ENCODE measurements around the gene CCNJL. TPM values are rescaled to one million over a fixed set of nuclear protein-coding genes. Genes with fewer than 3 reads are reported as not detected.

CCNJL gene
- total RNA-seq, 3 donors from 2014 or later: 0.10 to 0.30 (median 0.13) TPM

DNA sequence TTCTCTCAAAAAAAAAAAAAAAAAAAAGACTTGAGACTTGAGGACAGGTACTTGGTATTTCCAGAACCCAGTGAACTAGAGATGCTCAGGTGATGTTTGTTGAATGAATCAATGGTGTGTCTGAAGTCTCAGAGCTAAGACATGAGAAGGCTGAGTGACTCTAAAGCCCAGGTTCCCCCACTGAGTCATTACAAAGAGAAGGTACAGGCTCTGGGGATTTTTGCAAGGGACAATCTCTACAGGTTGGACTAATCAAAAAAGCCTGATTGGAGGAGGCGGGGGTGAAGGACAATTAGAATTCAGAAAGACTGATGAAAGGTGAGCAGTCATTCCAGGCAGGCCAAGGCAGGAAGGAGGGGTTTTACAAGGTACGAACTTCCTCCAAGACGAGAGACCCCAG, 91.3 kb downstream of the CCNJL start:
- ATAC-seq: no peak
- Mint-ChIP-seq H3K4me3 (no peak overlapping the region), H3K36me3 (ENCODE audit: insufficient read depth) (no peaks in the 10 kb centered on the region), H3K4me1 (ENCODE audit: low read depth) (no peaks in the 10 kb centered on the region), H3K9me3 (no peaks in the 10 kb centered on the region), H3K27me3 (ENCODE audit: low read depth) (peaks cover 4% of the 10 kb centered on the region)
- no peak for DNase-seq

- DNase-seq (no peak), ATAC-seq (no peak)
- Mint-ChIP-seq H3K36me3 (ENCODE audit: insufficient read depth) (no peaks in the 10 kb centered on the region), H3K27me3 (ENCODE audit: low read depth) (peaks cover 7% of the 10 kb centered on the region), H3K9me3 (no peaks in the 10 kb centered on the region), H3K4me1 (ENCODE audit: low read depth) (no peaks in the 10 kb centered on the region), H3K4me3 (no peak overlapping the region)
Measured at GRCh38 chr5:160219356-160219755, 93.0 kb downstream of the CCNJL start.

DNA sequence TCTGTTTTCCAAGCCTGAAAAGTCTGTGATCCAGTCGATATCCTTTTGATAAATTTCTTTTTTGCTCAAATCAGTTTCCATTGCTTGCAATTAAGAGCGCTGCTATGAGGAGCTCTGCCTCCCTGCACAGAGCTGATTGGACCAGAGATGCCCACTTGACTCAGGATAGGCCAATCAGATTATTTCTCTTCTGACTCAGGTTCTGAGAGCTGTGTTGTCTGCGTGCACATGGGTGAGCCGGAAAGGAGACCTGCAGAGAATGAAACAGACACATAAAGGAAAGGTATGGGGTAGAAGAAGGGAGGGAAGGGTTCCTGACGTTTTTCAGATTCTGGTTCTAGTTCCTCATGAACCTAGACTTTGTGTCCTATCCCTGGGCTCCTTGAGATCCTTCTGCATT, 98.8 kb downstream of the CCNJL start:
- Mint-ChIP-seq H3K4me1 (ENCODE audit: low read depth) (no peaks in the 10 kb centered on the region), H3K36me3 (ENCODE audit: insufficient read depth) (no peaks in the 10 kb centered on the region)
- no peak for ATAC-seq

GRCh38 chr5:160211352-160211751, 101.0 kb downstream of the CCNJL start:
- H3K4me3 Mint-ChIP-seq: no peak overlapping the region
- ATAC-seq (no peak), DNase-seq (no peak)
- peaks cover 5% of the 10 kb centered on the region for H3K27me3 Mint-ChIP-seq (ENCODE audit: low read depth)
- H3K36me3 Mint-ChIP-seq (ENCODE audit: insufficient read depth): no peaks in the 10 kb centered on the region
- H3K4me1 Mint-ChIP-seq (ENCODE audit: low read depth): no peaks in the 10 kb centered on the region
- no peaks in the 10 kb centered on the region for H3K9me3 Mint-ChIP-seq

More for the DNA sequence above, 98.8 kb downstream of the CCNJL start:
- Mint-ChIP-seq H3K4me3 (no peak overlapping the region), H3K27me3 (ENCODE audit: low read depth) (peaks cover 5% of the 10 kb centered on the region), H3K9me3 (no peaks in the 10 kb centered on the region)
- no peak for DNase-seq

DNA sequence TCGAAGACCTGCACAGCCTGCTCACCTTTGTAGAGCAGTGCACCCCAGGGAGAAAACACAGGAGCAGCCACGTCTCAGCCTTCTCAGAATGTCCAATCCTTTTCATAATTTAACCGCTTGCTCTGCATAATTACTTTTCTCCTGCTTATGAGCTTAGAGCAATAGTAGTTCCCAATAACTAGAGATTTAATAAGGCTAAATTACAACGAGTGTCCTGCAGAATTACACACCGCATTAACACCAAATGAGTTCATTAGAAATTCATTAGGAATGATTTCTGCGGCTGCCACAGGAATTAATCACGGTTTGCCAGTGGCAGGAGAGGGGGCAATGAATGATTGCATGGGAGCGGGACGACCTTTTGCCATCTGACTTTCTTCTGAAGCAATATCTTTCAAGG, 101.8 kb downstream of the CCNJL start:
- no peaks in the 10 kb centered on the region for H3K36me3 Mint-ChIP-seq (ENCODE audit: insufficient read depth)
- H3K27me3 Mint-ChIP-seq (ENCODE audit: low read depth): peaks cover 2% of the 10 kb centered on the region
- H3K9me3 Mint-ChIP-seq: no peaks in the 10 kb centered on the region
- H3K4me1 Mint-ChIP-seq (ENCODE audit: low read depth): no peaks in the 10 kb centered on the region
- ATAC-seq: no peak
- no peak overlapping the region for H3K4me3 Mint-ChIP-seq
- no peak for DNase-seq

DNA sequence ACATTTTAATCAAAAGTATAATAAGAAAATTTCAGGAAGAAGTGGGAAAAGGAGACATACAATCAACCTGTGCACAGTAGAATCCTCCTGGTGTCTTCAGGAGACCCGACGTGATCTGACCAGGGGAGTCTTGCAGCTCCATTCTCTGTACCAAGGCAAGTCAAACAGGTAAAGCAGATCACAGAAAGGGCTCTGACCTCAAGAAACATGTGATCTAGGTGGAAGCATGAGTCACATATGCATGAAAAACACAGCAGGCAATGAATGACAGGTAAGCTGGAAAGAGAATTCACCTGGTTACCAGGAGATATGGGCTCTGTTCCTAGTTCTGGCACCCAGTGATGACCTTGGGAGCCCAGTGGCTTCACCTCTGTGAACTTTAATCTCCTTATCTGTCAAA, 102.4 kb downstream of the CCNJL start:
- Mint-ChIP-seq H3K4me1 (ENCODE audit: low read depth) (no peaks in the 10 kb centered on the region), H3K4me3 (no peak overlapping the region), H3K36me3 (ENCODE audit: insufficient read depth) (no peaks in the 10 kb centered on the region), H3K9me3 (no peaks in the 10 kb centered on the region), H3K27me3 (ENCODE audit: low read depth) (peaks cover 2% of the 10 kb centered on the region)
- ATAC-seq (no peak), DNase-seq (no peak)

DNA sequence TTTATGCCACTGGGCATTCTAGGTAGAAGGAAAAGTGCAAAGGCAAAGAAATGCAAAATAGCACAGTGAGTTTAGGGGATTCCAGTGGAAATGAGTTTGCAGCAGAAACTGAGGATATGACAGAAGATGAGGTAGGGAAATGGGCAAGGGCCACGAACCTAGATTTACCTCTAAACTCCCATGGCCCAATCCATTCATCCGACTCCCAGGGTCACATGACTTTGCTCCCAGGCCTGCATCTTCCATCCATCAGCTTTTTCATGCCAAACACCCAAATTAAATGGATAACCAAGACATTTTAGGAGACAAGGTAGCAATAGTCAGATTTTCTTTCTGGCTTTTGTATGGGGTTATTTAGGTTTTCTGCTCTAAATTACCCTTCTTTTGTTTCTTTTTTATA, 105.3 kb downstream of the CCNJL start:
- H3K27me3 Mint-ChIP-seq (ENCODE audit: low read depth): peaks cover 2% of the 10 kb centered on the region
- no peaks in the 10 kb centered on the region for H3K36me3 Mint-ChIP-seq (ENCODE audit: insufficient read depth)
- no peaks in the 10 kb centered on the region for H3K4me1 Mint-ChIP-seq (ENCODE audit: low read depth)
- no peak for ATAC-seq
- no peak for DNase-seq
- H3K4me3 Mint-ChIP-seq: no peak overlapping the region
- no peaks in the 10 kb centered on the region for H3K9me3 Mint-ChIP-seq

Other genes with a start within 250 kb of the CCNJL start
- gene PWWP2A, start 193.1 kb downstream of the CCNJL start, total RNA-seq: 10 to 100 TPM; 22.7 to 25.0 (median 24.9) TPM
- not detected for gene FABP6, start 83.1 kb downstream of the CCNJL start, total RNA-seq
- gene C1QTNF2, start 58.1 kb upstream of the CCNJL start, total RNA-seq: not detected
- under 1 TPM; 0.38 to 0.43 (median 0.42) TPM for gene FAM200C, start 87.5 kb upstream of the CCNJL start, total RNA-seq
- 10 to 100 TPM; 33.2 to 48.3 (median 44.9) TPM for gene SLU7, start 106.5 kb upstream of the CCNJL start, total RNA-seq
- 10 to 100 TPM; 22.5 to 27.1 (median 25.8) TPM for gene PTTG1, start 109.3 kb upstream of the CCNJL start, total RNA-seq

Data from activated T-cell treated with anti-CD3 and anti-CD28 coated beads, Interleukin-2, amount 50 U/mL, for 4 hours (primary cell).